DMS153 (cell line): ENCODE measurements around the gene NUDT1.

Experiments used
- DNase-seq: peaks from one replicate; lab custom pipeline; 2025; lab: John Stamatoyannopoulos, UW

NUDT1 gene

GRCh38 chr7:2248984-2249694 lies 7.1 kb downstream of the NUDT1 start:
- DNase-seq, result no peak

DNA sequence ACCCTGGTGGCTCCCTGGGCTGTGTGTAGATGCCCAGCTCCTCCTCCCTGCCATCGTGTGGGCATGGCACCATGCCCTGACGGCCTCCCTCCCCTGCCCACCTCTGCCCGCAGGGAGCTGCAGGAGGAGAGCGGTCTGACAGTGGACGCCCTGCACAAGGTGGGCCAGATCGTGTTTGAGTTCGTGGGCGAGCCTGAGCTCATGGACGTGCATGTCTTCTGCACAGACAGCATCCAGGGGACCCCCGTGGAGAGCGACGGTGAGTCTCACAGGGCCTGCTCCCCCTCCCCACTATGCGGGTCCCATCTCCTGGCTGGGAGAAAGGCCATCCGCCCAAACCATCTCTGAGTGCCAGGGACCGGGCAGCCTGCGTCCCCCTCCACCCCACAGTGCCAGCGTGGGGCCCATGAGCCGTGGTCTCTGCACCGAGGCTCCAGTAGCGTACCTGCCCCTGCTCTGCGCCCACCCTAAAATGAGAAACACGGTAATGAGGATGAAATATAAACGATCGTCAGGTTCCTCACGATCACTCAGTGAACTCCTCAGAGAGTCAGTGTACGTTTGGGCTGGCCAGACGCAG lies 7.8 kb downstream of the NUDT1 start:
- DNase-seq, result no peak

GRCh38 chr7:2251381-2251780 lies 9.4 kb downstream of the NUDT1 start:
- DNase-seq, result no peak

DNA sequence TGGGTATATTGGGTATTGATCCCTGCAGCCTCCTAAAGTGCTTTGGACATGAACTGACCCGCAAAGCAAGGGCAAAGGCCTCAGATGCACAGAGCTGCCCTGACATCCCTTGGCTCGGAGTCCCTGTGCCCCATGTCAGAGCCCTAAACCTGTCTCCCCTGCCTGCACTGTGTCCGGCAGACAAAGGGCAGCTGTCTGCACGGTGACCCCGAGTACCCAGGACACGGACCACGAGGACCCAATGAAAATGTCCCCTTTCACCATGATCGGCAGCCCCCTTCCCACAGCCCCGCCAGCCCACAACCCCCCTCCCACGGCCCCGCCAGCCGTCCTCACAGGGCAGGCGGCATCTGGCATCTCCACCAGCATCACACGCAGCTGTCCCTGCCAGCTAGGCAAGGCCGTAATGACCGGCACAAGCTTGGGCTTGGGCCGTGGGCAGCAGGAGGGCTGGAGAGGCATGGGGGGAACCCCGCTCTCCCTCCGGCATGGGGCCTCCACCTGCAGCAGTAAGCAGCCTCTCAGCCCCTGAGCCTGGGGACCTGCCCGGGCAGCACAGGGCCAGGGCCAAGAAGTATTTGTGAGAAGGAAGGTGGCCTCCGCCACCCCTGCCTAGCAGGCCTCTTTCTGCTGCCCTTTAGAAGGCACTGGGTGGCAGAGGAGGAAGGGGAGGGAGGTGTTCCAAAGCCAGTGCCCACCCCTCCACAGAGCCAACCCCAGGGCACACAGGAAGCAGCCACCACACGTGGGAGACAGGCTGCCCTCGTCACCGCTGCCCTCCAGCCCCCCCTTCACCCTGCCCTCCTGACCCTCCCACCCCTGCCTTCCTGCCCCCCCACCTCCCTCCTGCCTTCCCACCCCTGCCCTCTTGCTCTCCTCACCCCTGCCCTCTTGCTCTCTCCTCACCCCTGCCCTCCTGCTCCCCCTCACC lies 10.1 kb downstream of the NUDT1 start:
- no peak for DNase-seq

DNA sequence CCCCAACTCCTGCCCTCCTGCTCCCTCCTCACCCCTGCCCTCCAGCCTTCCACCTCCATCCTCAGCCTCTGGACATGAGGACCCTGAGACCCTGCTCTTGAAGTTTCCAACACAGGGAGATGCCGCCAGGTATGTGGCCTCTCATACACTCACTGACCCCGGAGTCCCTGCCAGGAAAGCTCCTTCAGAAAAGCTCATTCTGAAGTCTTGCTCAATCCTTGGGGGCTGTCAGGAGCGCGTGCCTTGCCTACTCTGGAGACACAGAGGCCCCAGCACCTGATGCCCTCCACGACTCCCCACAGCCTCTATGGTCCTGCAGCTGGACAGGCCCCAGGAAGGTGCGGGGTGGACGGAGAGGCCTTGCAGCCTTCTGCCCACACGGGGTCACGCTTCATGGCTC lies 11.0 kb downstream of the NUDT1 start:
- no peak for DNase-seq

DNA sequence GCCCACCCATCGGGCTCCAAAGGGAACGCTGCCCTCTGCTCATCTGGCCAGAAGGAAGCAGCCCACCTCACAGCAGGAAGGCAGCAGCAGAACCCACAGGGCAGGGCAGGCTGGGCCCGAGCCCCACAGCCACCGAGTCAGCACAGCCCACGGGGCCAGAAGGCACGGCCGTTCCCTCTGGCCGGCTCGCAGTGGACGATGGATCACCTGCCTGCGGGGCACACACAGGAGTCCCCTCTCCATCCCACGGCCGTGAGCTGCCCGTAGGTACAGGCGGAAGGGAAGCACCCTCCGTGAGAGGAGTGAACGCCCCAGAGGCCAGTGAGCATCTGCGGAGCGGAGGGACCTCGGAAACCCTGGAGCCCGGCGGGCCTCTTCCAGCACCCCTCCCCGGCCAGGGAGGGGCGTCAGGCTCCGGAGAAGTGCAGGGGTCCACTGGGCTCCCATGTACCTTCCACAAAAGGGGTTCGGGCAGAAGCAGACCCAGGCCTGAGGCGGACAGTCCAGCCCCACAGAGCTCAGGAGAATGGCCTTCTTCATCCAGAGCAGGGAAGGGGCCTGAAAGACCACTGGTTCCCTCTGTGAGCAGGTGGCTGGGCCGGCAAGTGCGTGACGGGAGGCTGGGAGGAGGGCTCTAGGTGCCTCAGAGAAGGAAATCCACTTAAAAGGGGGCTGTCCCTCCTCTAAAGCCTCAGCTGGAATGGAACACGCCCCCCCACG lies 11.7 kb downstream of the NUDT1 start:
- DNase-seq, result no peak

DNA sequence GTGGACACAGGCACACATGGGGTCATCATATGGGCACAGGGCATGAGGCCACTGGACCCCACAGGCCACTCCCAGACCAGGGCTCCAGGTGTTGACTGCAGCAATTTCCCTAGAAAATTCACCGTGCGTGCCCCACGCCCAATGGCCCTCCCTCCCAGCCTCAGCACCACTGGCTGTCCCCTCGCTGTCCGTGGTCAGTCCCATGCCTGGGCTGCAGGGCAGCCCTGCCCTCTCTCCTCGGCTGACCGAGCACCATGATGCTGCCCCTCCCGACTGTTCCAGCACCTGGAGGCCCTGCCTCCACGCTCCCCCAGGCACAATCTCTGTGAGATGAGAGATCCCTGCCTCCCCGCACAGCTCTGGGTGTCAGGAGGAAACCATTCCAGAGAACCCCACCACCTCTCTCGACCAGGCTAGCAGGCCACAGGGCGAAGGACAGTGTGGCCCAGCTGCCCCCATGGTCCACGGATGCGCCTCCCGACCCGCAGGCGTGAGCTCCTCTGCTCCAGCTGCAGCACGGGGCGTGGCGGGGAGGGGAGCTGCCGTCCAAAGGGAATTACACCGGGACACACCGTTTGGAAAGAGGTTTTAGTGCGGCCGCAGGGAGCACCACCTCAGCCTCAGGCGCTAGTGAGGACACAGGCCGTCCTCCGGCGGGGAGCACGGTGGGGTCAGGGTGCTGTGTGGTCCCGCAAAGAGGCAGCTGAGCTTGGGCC lies 12.6 kb downstream of the NUDT1 start:
- DNase-seq, result no peak

DNA sequence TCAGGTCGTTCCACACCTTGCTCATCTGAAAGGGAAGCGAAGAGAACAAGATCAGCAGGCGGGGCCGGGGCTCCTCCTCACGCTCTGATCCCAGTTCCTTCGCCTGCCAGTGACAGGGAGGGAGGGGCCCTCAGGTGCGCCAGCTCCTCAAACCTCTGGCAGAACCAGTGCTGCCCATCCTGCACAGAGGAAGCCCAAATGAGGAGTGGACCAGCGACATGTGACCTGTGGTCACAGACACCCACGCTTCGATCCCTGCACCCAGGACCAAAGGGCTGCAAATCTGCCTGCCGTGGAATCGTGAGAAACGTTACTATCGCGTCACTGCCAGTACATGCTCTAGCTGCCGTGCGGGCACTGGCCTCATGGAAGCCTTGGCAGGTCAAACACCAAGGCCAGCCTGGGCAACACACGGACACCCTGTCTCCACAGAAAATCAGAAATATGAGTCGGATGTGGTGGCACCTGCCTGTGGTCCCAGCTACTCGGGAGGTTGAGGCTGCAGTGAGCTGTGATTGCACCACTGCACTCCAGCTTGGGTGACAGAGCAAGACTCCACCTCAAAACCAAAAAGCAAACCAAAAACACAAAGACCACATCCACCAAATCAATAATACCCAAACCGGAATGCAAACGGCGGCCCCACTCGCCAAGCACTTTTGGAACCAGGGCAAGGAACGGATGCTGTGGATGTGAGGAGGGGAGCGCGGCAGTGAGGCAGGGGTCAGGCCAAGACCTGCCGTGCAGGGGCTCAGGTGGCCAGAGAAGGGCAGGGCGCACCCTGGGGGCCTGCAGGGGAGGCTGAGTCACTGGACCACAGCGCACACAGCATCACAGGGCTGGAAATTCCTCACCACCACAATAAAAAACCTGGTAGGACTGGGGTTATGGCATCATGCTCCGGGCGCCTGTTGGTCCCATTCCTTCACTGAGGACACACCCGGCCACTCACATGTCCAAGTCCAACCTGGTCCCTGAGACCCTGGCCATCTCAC lies 13.4 kb downstream of the NUDT1 start:
- no peak for DNase-seq

DNA sequence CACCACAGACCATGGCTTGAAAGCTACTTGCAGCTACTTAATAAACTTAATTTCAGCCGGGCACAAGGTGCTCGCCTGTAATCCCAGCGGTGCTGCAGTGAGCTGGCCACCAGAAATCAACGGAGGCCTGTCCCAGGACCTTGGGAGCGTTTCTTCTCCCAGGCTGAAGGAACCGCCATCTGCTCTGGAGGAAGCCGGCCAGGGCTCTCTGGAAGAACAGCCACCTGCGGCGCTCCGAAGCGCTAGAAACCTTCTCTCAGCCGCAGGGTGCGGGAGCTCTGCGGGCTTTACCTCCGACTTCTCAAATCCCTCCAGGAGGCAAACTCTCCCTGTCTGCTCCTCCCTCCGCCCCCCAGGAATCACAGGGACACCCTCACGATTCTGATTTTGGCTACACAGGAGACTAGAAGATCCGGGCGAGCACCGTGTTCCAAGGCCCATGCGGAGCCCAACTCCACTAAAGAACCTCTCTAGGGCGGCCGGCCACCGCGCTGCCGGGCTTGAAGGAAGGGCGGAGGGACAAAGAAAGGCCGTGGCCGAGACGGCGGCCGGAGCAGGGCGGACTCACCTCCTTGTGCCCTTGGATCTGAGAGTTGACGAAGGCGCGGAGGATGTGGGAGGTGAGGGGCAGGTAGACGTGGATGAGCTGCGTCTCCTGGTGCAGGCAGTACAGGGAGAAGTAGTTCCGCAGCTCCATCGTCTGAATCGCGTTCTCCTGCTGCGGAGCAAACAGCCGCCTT lies 14.4 kb downstream of the NUDT1 start:
- DNase-seq, result no peak

DNA sequence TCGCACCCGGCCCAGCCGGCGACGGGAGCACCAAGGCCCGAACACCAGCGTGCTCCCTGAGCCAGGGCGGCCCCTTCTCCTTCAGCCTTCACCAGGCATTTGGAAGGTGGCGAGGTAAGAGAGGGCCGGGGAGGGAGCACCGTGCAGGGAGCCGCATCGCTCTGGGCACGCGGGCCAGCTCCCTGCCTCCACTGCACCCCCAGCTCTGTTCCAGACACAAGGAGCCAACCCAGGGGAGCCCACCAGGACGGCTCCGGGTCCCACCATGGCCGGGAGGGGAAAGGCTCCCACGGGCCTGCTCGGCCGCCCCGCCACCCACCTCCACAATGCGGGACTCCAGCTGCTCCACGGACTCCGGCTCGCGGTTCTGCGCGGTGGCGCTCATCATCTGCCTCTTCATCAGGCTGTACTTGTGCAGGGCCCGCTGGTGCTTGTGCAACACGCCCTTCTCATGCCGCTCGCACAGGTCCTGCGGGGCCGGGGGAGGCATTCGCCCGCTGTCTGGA lies 15.1 kb downstream of the NUDT1 start:
- no peak for DNase-seq

GRCh38 chr7:2257651-2258050 lies 15.6 kb downstream of the NUDT1 start:
- no peak for DNase-seq

GRCh38 chr7:2258661-2259365 lies 16.8 kb downstream of the NUDT1 start:
- DNase-seq, result no peak

DNA sequence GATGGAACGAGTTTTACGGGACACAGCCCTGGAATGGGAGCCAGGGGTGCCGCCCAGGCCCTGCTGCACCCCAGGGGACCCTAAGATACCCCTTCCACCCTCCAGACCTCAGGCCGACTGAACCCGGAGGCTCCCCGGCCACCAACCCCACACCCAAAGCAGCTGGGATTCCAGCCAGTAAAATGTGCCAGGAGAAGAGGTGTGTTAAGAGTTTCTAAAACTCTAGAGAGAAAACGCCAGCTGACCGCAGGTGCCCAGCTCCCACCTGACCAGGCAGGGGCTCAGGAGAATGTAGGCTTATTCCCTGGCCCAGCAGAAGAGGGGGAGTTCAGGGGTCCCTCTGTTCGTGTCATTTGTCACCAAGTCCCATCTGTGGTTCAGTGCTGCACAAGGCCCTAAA lies 17.5 kb downstream of the NUDT1 start:
- no peak for DNase-seq

DNA sequence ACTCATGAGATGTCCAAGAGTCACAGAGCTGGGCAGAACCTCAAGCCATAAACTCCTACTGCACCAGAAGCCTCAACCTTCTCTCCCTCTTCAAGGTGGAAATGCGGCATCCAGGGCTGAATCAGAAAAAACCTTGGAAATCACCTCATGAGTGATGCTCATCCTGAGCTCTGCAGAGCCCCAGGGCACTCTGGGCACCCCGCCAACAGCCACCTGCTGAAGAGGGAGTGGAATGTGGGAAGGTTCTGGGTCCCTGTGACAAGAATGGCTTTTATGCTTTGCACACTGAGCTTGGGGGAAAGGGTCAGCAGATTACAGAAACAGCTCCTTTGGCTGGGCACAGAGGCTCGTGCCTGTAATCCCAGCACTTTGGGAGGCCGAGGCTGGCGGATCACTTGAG lies 18.8 kb downstream of the NUDT1 start:
- DNase-seq, result peak; percentile 4

- DNase-seq, result no peak
Observed at GRCh38 chr7:2261611-2262010, 19.6 kb downstream of the NUDT1 start.

DNA sequence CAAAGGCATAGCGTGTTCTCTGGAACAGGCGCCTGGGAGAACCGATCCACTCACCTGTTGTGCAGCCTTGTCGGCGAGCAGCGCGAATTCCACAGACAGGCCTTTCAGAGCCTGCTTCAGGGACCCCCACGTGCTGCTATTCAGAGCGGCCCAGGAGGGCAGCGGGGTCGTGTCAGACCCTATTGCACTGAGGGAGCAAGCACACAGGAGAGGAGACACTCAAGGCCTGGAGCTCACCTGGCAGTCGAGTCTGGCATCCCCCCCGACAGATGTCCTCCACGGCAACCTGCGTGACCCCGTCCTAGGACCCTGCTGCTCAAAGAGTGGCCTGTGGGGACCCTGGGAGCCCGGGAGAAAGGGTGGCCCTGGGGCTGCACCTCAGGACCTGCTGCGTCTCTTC lies 21.1 kb downstream of the NUDT1 start:
- DNase-seq, result no peak

- DNase-seq, result no peak
Observed at GRCh38 chr7:2264158-2264557, 22.1 kb downstream of the NUDT1 start.

GRCh38 chr7:2266911-2267310 lies 24.9 kb downstream of the NUDT1 start:
- DNase-seq, result no peak
